Mesenchymal stem cell (in vitro differentiated cells and primary cell): ENCODE results near the gene STEAP1B.

Experiments
- DNase-seq: peaks from one replicate; pipeline ENCODE4 v3.0.0-alpha.2; 2013
- H2AFZ ChIP-seq: one replicate; pipeline ENCODE4 v1.6.1; 2013; ENCODE audit warnings: low read depth, mild to moderate bottlenecking, control low read depth, inconsistent platforms, low read length, moderate library complexity
- H2AK5ac ChIP-seq: 2 replicates; pipeline ENCODE4 v1.6.1; 2013; ENCODE audit warnings: low read length, moderate library complexity, mild to moderate bottlenecking, inconsistent platforms; ENCODE audit not compliant: severe bottlenecking
- H2BK120ac ChIP-seq: one replicate; pipeline ENCODE4 v1.6.1; 2013; ENCODE audit warnings: low read depth, mild to moderate bottlenecking, inconsistent platforms, low read length, moderate library complexity
- H2BK12ac ChIP-seq, 2 experiments: one replicate each; pipeline ENCODE4 v1.6.1; 2013; ENCODE audit warnings: inconsistent platforms in 2 of 2, low read length in 2 of 2, mild to moderate bottlenecking in 2 of 2, moderate library complexity in 2 of 2, control low read depth in 1 of 2
- H2BK15ac ChIP-seq: one replicate; pipeline ENCODE4 v1.6.1; 2013; ENCODE audit warnings: mild to moderate bottlenecking, low read depth, inconsistent platforms; ENCODE audit not compliant: poor library complexity, severe bottlenecking
- H2BK5ac ChIP-seq: 2 replicates; pipeline ENCODE4 v1.6.1; 2013; ENCODE audit warnings: low read depth, mild to moderate bottlenecking, low read length, control low read depth, inconsistent platforms; ENCODE audit not compliant: poor library complexity, severe bottlenecking
- H3K14ac ChIP-seq, 2 experiments: one replicate each; pipeline ENCODE4 v1.6.1; 2013; ENCODE audit warnings: inconsistent platforms in 2 of 2, low read length in 2 of 2, control low read depth in 1 of 2, mild to moderate bottlenecking in 1 of 2, moderate library complexity in 1 of 2
- H3K18ac ChIP-seq, 2 experiments: one replicate each; pipeline ENCODE4 v1.6.1; 2013; ENCODE audit warnings: inconsistent platforms in 2 of 2, low read length in 2 of 2, control low read depth in 1 of 2, low read depth in 1 of 2, mild to moderate bottlenecking in 1 of 2
- H3K23ac ChIP-seq, 2 experiments: one replicate each; pipeline ENCODE4 v1.6.1; 2013; ENCODE audit warnings: inconsistent platforms in 2 of 2, low read length in 2 of 2, mild to moderate bottlenecking in 2 of 2, moderate library complexity in 2 of 2, control low read depth in 1 of 2
- H3K27ac ChIP-seq: 2 replicates; pipeline ENCODE4 v1.5.1; 2013; ENCODE audit warnings: mild to moderate bottlenecking, moderate library complexity, low read length, control low read depth, inconsistent platforms; ENCODE audit not compliant: poor library complexity, severe bottlenecking
- H3K27me3 ChIP-seq, 2 experiments: 2 replicates each; pipeline versions ENCODE4 v1.6.1 to v1.7.0; 2013; ENCODE audit warnings: low read length in 2 of 2, mild to moderate bottlenecking in 2 of 2, moderate library complexity in 2 of 2, control low read depth in 1 of 2, inconsistent platforms in 1 of 2; ENCODE audit not compliant: control insufficient read depth in 1 of 2, insufficient read depth in 1 of 2
- H3K36me3 ChIP-seq, 2 experiments: 2 replicates each; pipeline versions ENCODE4 v1.6.1 to v1.7.0; 2013; ENCODE audit warnings: low read length in 2 of 2, control low read depth in 1 of 2, inconsistent platforms in 1 of 2, low read depth in 1 of 2, mild to moderate bottlenecking in 1 of 2; ENCODE audit not compliant: insufficient read depth in 2 of 2, control insufficient read depth in 1 of 2
- H3K4ac ChIP-seq, 2 experiments: one replicate each; pipeline ENCODE4 v1.6.1; 2013; ENCODE audit warnings: inconsistent platforms in 2 of 2, low read length in 2 of 2, mild to moderate bottlenecking in 2 of 2, moderate library complexity in 2 of 2, control low read depth in 1 of 2, low read depth in 1 of 2
- H3K4me1 ChIP-seq: 2 replicates; pipeline ENCODE4 v1.6.1; 2013; ENCODE audit warnings: low read depth, low read length, control low read depth; ENCODE audit not compliant: control insufficient read depth, insufficient read depth
- H3K4me2 ChIP-seq: 2 replicates; pipeline ENCODE4 v1.6.1; 2013; ENCODE audit warnings: low read length, mild to moderate bottlenecking, inconsistent platforms; ENCODE audit not compliant: poor library complexity, severe bottlenecking
- H3K4me3 ChIP-seq, 2 experiments: 2 replicates each; pipeline versions ENCODE4 v1.5.1 to v1.7.0; 2013; ENCODE audit warnings: low read length in 2 of 2, mild to moderate bottlenecking in 2 of 2, control low read depth in 1 of 2, low read depth in 1 of 2; ENCODE audit not compliant: insufficient read depth in 1 of 2
- H3K79me1 ChIP-seq: replicated peaks from 2 replicates; pipeline ENCODE4 v1.6.1; 2013; ENCODE audit warnings: mild to moderate bottlenecking, control low read depth, low read length, inconsistent platforms; ENCODE audit not compliant: poor library complexity, severe bottlenecking
- H3K9ac ChIP-seq: 2 replicates; pipeline ENCODE4 v1.7.0; 2013; ENCODE audit warnings: mild to moderate bottlenecking, low read length, moderate library complexity
- H3K9me3 ChIP-seq: 2 replicates; pipeline ENCODE4 v1.7.0; 2013; ENCODE audit warnings: mild to moderate bottlenecking, low read length; ENCODE audit not compliant: control insufficient read depth
- H4K8ac ChIP-seq: one replicate; pipeline ENCODE4 v1.6.1; 2013; ENCODE audit warnings: inconsistent platforms, mild to moderate bottlenecking, low read length, moderate library complexity
- H4K91ac ChIP-seq: one replicate; pipeline ENCODE4 v1.6.1; 2013; ENCODE audit warnings: mild to moderate bottlenecking, low read length, inconsistent platforms
- WGBS: methylation state at CpG from one replicate; pipeline ENCODE4 v1.1.7; 2013; ENCODE audit warnings: mixed read lengths; 5-methylcytosine and 5-hydroxymethylcytosine counted together

STEAP1B gene

GRCh38 chr7:22413211-22413610 lies 86.8 kb downstream of the STEAP1B start:
- Histone ChIP-seq H2BK15ac (no peak overlapping the region), H2BK120ac (no peak overlapping the region), H3K9me3 (no peaks in the 10 kb centered on the region), H2AFZ (no peak overlapping the region), H4K91ac (no peak overlapping the region), H2BK12ac (no peak overlapping the region), H4K8ac (no peak overlapping the region), H3K4me3 (no peak overlapping the region), H3K23ac (no peak overlapping the region), H3K79me1 (no peaks in the 10 kb centered on the region), H3K27ac (no peak overlapping the region), H3K9ac (no peak overlapping the region), H2AK5ac (no peak overlapping the region), H3K36me3 (no peaks in the 10 kb centered on the region), H2BK5ac (no peak overlapping the region), H3K18ac (no peak overlapping the region), H3K4ac (no peak overlapping the region), H3K27me3 (peaks cover 0 to 6% of the 10 kb centered on the region in 2 experiments), H3K4me1 (no peaks in the 10 kb centered on the region), H3K4me2 (no peak overlapping the region), H3K14ac (no peak overlapping the region)
- no CpG with 5 or more reads among the region's 2 CpGs for WGBS
- DNase-seq, result no peak

- H2AK5ac ChIP-seq, result no peak overlapping the region
- no peak overlapping the region for H2BK5ac ChIP-seq
- no peak overlapping the region for H2AFZ ChIP-seq
- H2BK15ac ChIP-seq, result no peak overlapping the region
- H3K27me3 ChIP-seq, result peaks cover 0 to 3% of the 10 kb centered on the region in 2 experiments
- no peak overlapping the region for H3K4ac ChIP-seq
- H3K4me1 ChIP-seq, result no peaks in the 10 kb centered on the region
- H3K36me3 ChIP-seq, result no peaks in the 10 kb centered on the region
- no peak overlapping the region for H3K4me3 ChIP-seq
- no peak overlapping the region for H4K8ac ChIP-seq
- H2BK12ac ChIP-seq, result no peak overlapping the region
- no peak overlapping the region for H2BK120ac ChIP-seq
- no peaks in the 10 kb centered on the region for H3K79me1 ChIP-seq
- no peaks in the 10 kb centered on the region for H3K9me3 ChIP-seq
- H4K91ac ChIP-seq, result no peak overlapping the region
- DNase-seq, result no peak
- H3K14ac ChIP-seq, result no peak overlapping the region
- no peak overlapping the region for H3K4me2 ChIP-seq
- H3K18ac ChIP-seq, result no peak overlapping the region
- 60% methylated on average over 4 of the region's 4 CpGs for WGBS
- no peak overlapping the region for H3K9ac ChIP-seq
- no peak overlapping the region for H3K27ac ChIP-seq
- no peak overlapping the region for H3K23ac ChIP-seq
Measured at GRCh38 chr7:22411977-22412693, 87.9 kb downstream of the STEAP1B start.

DNA sequence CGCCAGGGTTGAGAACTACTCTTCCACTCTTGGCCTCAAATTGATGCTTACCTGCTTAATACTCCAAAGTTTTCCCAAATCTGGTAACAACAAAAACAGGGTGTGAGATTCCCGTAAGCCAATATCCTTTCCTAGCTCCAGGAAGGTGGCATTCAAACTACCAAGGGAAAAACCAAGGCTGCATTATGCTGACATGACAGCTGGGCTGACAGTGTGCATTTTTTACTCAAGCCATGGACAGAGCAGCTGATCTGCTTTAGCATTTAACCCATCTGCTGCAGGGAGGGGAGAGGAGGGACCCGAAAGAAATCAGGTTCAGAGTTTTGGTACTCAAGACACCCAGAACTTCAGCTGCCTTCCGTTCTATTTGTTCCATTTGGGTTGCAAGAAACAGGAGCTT lies 93.3 kb downstream of the STEAP1B start:
- Histone ChIP-seq H3K4me2 (no peak overlapping the region), H3K79me1 (no peaks in the 10 kb centered on the region), H2AK5ac (no peak overlapping the region), H3K27me3 (peaks cover 0 to 3% of the 10 kb centered on the region in 2 experiments), H3K18ac (no peak overlapping the region), H4K8ac (no peak overlapping the region), H3K4me3 (no peak overlapping the region), H3K4me1 (peaks cover 3% of the 10 kb centered on the region), H3K36me3 (no peaks in the 10 kb centered on the region), H3K9me3 (no peaks in the 10 kb centered on the region), H3K27ac (no peak overlapping the region), H4K91ac (no peak overlapping the region), H2BK5ac (no peak overlapping the region), H3K23ac (no peak overlapping the region), H2BK12ac (no peak overlapping the region), H2BK120ac (no peak overlapping the region), H3K14ac (no peak overlapping the region), H3K9ac (no peak overlapping the region), H2BK15ac (no peak overlapping the region), H3K4ac (no peak overlapping the region), H2AFZ (no peak overlapping the region)
- 90% methylated on average over 4 of the region's 4 CpGs for WGBS
- DNase-seq, result no peak

DNA sequence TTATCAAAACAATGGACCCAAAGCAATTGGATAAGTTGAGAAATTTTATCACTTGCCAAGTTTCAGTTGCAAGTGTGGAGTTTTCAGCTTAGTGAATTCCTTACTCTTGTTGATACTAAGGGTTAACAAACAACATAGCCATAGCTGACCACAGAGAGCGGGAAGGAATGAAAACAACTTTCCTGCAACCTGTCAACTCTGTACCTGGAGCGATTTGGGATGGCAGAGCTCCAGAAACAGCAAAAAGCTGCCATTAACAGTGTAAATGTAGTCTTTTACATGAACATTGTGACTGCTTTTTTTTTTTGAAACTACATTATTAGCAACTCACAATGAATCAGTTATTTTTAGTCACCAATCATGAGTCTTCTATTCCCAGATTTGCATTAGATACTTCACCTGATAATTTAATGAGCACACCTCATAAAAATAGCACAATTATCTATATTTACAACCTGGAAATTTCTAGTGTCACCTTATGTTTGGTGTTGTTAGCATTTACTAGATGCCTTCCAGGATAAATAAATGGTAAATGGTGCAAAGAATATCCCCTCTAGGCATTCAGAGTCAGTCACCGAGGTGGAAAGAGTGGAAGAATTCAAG lies 95.5 kb downstream of the STEAP1B start:
- H3K4me3 ChIP-seq, result no peak overlapping the region
- no peak for DNase-seq
- H2AFZ ChIP-seq, result no peak overlapping the region
- no peak overlapping the region for H2BK120ac ChIP-seq
- no peak overlapping the region for H2BK5ac ChIP-seq
- peaks cover 5% of the 10 kb centered on the region for H3K4me1 ChIP-seq
- 84% methylated on average over 2 of the region's 3 CpGs for WGBS
- no peak overlapping the region for H2AK5ac ChIP-seq
- no peak overlapping the region for H3K9ac ChIP-seq
- no peak overlapping the region for H3K4ac ChIP-seq
- H3K18ac ChIP-seq, result no peak overlapping the region
- no peak overlapping the region for H4K8ac ChIP-seq
- H3K27me3 ChIP-seq, result peaks cover 0 to 2% of the 10 kb centered on the region in 2 experiments
- H3K79me1 ChIP-seq, result no peaks in the 10 kb centered on the region
- H3K27ac ChIP-seq, result no peak overlapping the region
- H3K23ac ChIP-seq, result no peak overlapping the region
- no peak overlapping the region for H3K14ac ChIP-seq
- H3K9me3 ChIP-seq, result no peaks in the 10 kb centered on the region
- H4K91ac ChIP-seq, result no peak overlapping the region
- no peak overlapping the region for H3K4me2 ChIP-seq
- H2BK12ac ChIP-seq, result no peak overlapping the region
- H3K36me3 ChIP-seq, result no peaks in the 10 kb centered on the region
- no peak overlapping the region for H2BK15ac ChIP-seq
